K562 (cell line): ENCODE data around the gene C2orf76. TPM values are rescaled to one million over a fixed set of nuclear protein-coding genes. Genes with fewer than 3 reads are reported as not detected.

ENCODE experiments used
- ATAC-seq: fragments of 200-7000 bp; cut with Tn5 transposase; 3 replicates; pipeline ENCODE4 v1.9.1; 2020; ENCODE audit warnings: moderate library complexity
- BruUV-seq: library from RNA; stranded (reverse); fragments of 400-500 nt; replicated peaks from 2 replicates; lab custom pipeline; 2021; lab: Mats Ljungman, UMichigan
- CTCF ChIA-PET: fragments of 300-600 bp; formaldehyde crosslinking; extraction: SDS; loops from one replicate; lab custom pipeline; 2021; ENCODE audit warnings: low intra/inter-chr PET ratio; lab: Yijun Ruan, JAX
- POLR2A ChIA-PET: fragments of 300-600, 350-650 bp; sonication (Branson Sonifier 250); formaldehyde crosslinking; extraction: SDS; loops from one replicate; lab custom pipeline; 2021; ENCODE audit warnings: antibody characterized with exemption, inconsistent platforms; lab: Yijun Ruan, JAX
- DNase-seq, 4 experiments: peaks; one replicate each; pipeline versions ENCODE4 v3.0.0 to v3.0.0-alpha.2; 2011 to 2018; ENCODE audit warnings: low spot score in 3 of 4, mixed read lengths in 3 of 4; ENCODE audit errors: extremely low read depth in 1 of 4
- FAIRE-seq: peaks from 2 replicates; lab custom pipeline; 2011; peaks lifted over from hg19 to GRCh38; lab: Jason Lieb, UNC
- H2AFZ ChIP-seq: 2 replicates; pipeline ENCODE4 v1.6.0; 2011; ENCODE audit warnings: low read depth, low read length, control low read depth, inconsistent platforms
- H3K27ac ChIP-seq: fragments of 200-600 bp; 3 replicates; pipeline ENCODE4 v1.8.0; 2011; ENCODE audit warnings: low read depth, mild to moderate bottlenecking, control low read depth, inconsistent platforms, low read length, moderate library complexity, mixed read lengths; ENCODE audit errors: extremely low read depth
- H3K27me3 ChIP-seq, 2 experiments: fragments of 300-600 bp in 1 of 2; 2 replicates in 1 of 2; 3 replicates in 1 of 2; pipeline versions ENCODE4 v1.6.0 to v1.8.0; 2011; ENCODE audit warnings: inconsistent platforms in 2 of 2, low read length in 2 of 2, mild to moderate bottlenecking in 1 of 2, mixed read lengths in 1 of 2, moderate library complexity in 1 of 2; ENCODE audit not compliant: control insufficient read depth in 2 of 2, insufficient read depth in 2 of 2
- H3K36me3 ChIP-seq: fragments of 300-600 bp; 3 replicates; pipeline ENCODE4 v1.8.0; 2011; ENCODE audit warnings: mild to moderate bottlenecking, low read length, inconsistent platforms; ENCODE audit not compliant: control insufficient read depth, insufficient read depth
- H3K4me1 ChIP-seq, 2 experiments: fragments of 200-600 bp in 1 of 2; replicated peaks in 1 of 2; 2 replicates in 1 of 2; 3 replicates in 1 of 2; pipeline versions ENCODE4 v1.5.1 to v1.8.0; 2011; ENCODE audit warnings: inconsistent platforms in 2 of 2, low read length in 2 of 2, mild to moderate bottlenecking in 1 of 2, mixed read lengths in 1 of 2, moderate library complexity in 1 of 2; ENCODE audit not compliant: control insufficient read depth in 2 of 2, insufficient read depth in 2 of 2
- H3K4me2 ChIP-seq: 2 replicates; pipeline ENCODE4 v1.6.1; 2011; ENCODE audit warnings: low read length, control low read depth, inconsistent platforms, mixed read lengths; ENCODE audit not compliant: insufficient read depth
- H3K4me3 ChIP-seq: fragments of 200-600 bp; sonication (generic), shearing (Covaris generic); 2 replicates; pipeline ENCODE4 v1.5.1; 2016; ENCODE audit warnings: control low read depth, inconsistent platforms
- H3K79me2 ChIP-seq: fragments of 200-600 bp; 3 replicates; pipeline ENCODE4 v1.8.0; 2011; ENCODE audit warnings: low read length, inconsistent platforms; ENCODE audit not compliant: control insufficient read depth, insufficient read depth
- H3K9ac ChIP-seq, 2 experiments: 2 replicates each; pipeline versions ENCODE4 v1.6.0 to v1.6.1; 2011; ENCODE audit warnings: low read depth in 2 of 2, low read length in 2 of 2, control low read depth in 1 of 2, inconsistent platforms in 1 of 2, mild to moderate bottlenecking in 1 of 2, mixed read lengths in 1 of 2; ENCODE audit not compliant: insufficient read depth in 1 of 2
- H3K9me1 ChIP-seq: one replicate; pipeline ENCODE4 v1.6.0; 2011; ENCODE audit warnings: inconsistent platforms, mild to moderate bottlenecking, low read length, moderate library complexity; ENCODE audit not compliant: control insufficient read depth, insufficient read depth
- H3K9me3 ChIP-seq: replicated peaks from 2 replicates; pipeline ENCODE4 v1.5.1; 2011; ENCODE audit warnings: low read depth, low read length, inconsistent platforms; ENCODE audit not compliant: control insufficient read depth, insufficient read depth
- H4K20me1 ChIP-seq: replicated peaks from 2 replicates; pipeline ENCODE4 v1.6.1; 2011; ENCODE audit warnings: low read length, inconsistent platforms, mixed read lengths; ENCODE audit not compliant: control insufficient read depth, insufficient read depth
- ARID1B ChIP-seq: fragments of 450-650 bp; IDR thresholded peaks from 2 replicates; pipeline ENCODE4 v1.6.1; 2016; ENCODE audit warnings: antibody characterized with exemption, mild to moderate bottlenecking, inconsistent platforms
- BHLHE40 ChIP-seq: IDR thresholded peaks from 2 replicates; pipeline ENCODE4 v1.6.1; 2011; ENCODE audit warnings: low read length, improper control_type of control experiment
- GATA2 ChIP-seq: sonication (generic); formaldehyde crosslinking; IDR thresholded peaks from 2 replicates; pipeline ENCODE4 v1.4.0; 2020; ENCODE audit warnings: mild to moderate bottlenecking, missing genetic modification reagents
- HCFC1 ChIP-seq: IDR thresholded peaks from 2 replicates; pipeline ENCODE4 v1.6.1; 2012; ENCODE audit warnings: low read depth, low read length, improper control_type of control experiment
- HMG20B ChIP-seq: fragments of 250-450 bp; sonication (Bioruptor Pico); IDR thresholded peaks from 2 replicates; pipeline ENCODE4 v1.5.0; 2021; ENCODE audit warnings: mild to moderate bottlenecking
- JUNB ChIP-seq: fragments of 450-650 bp; formaldehyde crosslinking; conservative IDR thresholded peaks from 2 replicates; pipeline ENCODE4 v1.4.0; 2020; ENCODE audit warnings: mild to moderate bottlenecking
- KAT7 ChIP-seq: sonication (generic); formaldehyde crosslinking; IDR thresholded peaks from 2 replicates; pipeline ENCODE4 v1.8.0; 2022; ENCODE audit warnings: missing genetic modification reagents, mild to moderate bottlenecking, borderline replicate concordance
- KDM4B ChIP-seq, 2 experiments: fragments of 450-650 bp in 1 of 2; sonication (generic) in 1 of 2; IDR thresholded peaks; 2 replicates each; pipeline ENCODE4 v1.6.1; 2016 to 2017; ENCODE audit warnings: borderline replicate concordance in 2 of 2, antibody characterized with exemption in 1 of 2, low read depth in 1 of 2, mild to moderate bottlenecking in 1 of 2
- L3MBTL2 ChIP-seq: fragments of 450-650 bp; IDR thresholded peaks from 2 replicates; pipeline ENCODE4 v1.6.1; 2016; ENCODE audit warnings: mild to moderate bottlenecking, moderate library complexity
- LEF1 ChIP-seq: fragments of 450-650 bp; IDR thresholded peaks from 2 replicates; pipeline ENCODE4 v1.6.1; 2016; ENCODE audit warnings: mild to moderate bottlenecking
- PHF20 ChIP-seq: fragments of 450-650 bp; IDR thresholded peaks from 2 replicates; pipeline ENCODE4 v1.6.1; 2018; ENCODE audit not compliant: partially characterized antibody
- SMARCB1 ChIP-seq: IDR thresholded peaks from 2 replicates; pipeline ENCODE4 v1.6.1; 2011; ENCODE audit warnings: improper control_type of control experiment, low read depth; ENCODE audit not compliant: insufficient read length
- SNIP1 ChIP-seq: fragments of 450-650 bp; IDR thresholded peaks from 2 replicates; pipeline ENCODE4 v1.7.1; 2017; ENCODE audit warnings: low read depth, mild to moderate bottlenecking
- SP2 ChIP-seq: IDR thresholded peaks from 2 replicates; pipeline ENCODE4 v1.6.1; 2011; ENCODE audit warnings: mild to moderate bottlenecking, low read depth, low read length, moderate library complexity; ENCODE audit not compliant: poor library complexity, severe bottlenecking; ENCODE audit errors: extremely low read depth
- TAF1 ChIP-seq: IDR thresholded peaks from 2 replicates; pipeline ENCODE4 v1.6.1; 2011; ENCODE audit warnings: mild to moderate bottlenecking, low read length, moderate library complexity; ENCODE audit not compliant: insufficient read depth, control insufficient read depth, severe bottlenecking; ENCODE audit errors: extremely low read depth
- TFAM ChIP-seq: fragments of 250-450 bp; sonication (Bioruptor Pico); conservative IDR thresholded peaks from 2 replicates; pipeline ENCODE4 v1.5.0; 2021; ENCODE audit warnings: mild to moderate bottlenecking, moderate library complexity
- ZNF316 ChIP-seq: fragments of 450-650 bp; IDR thresholded peaks from 2 replicates; pipeline ENCODE4 v1.6.1; 2016
- ZNF354B ChIP-seq: fragments of 250-450 bp; sonication (Bioruptor Pico); IDR thresholded peaks from 2 replicates; pipeline ENCODE4 v1.4.0; 2020
- ZNF766 ChIP-seq: fragments of 200-800 bp; sonication (Bioruptor generic); conservative IDR thresholded peaks from 2 replicates; pipeline ENCODE4 v1.6.1; 2016; ENCODE audit warnings: missing genetic modification characterization, missing compliant biosample characterization
- whole genome bisulfite sequencing: fragments of 100-300 bp; shearing (Covaris generic); methylation state at CpG from one replicate; pipeline ENCODE4 v1.1.6; 2016; ENCODE audit warnings: low coverage, mixed read lengths; ENCODE audit not compliant: insufficient coverage; ENCODE audit errors: missing lambda C conversion rate; 5-methylcytosine and 5-hydroxymethylcytosine counted together
- in situ Hi-C: fragments of 300-500 bp; cut with MboI; formaldehyde crosslinking; loops from 4 replicates; pipeline ENCODE4 v1.15.0; 2018; ENCODE audit warnings: inconsistent platforms, mixed read lengths
- intact Hi-C: fragments of 100-400 bp; cut with micrococcal nuclease; formaldehyde crosslinking; loops from 2 replicates; pipeline ENCODE4 v1.14.2; 2022
- polyA plus RNA-seq, 8 experiments: library from polyadenylated mRNA; depleted of rRNA in 4 of 8; stranded (reverse) in 5 of 8; unstranded in 3 of 8; fragments of >200 nt; fragmentation: Nextera tagmentation in 2 of 8; fragmentation: Illumina TruSeq in 1 of 8; extraction: Ambion mirVana in 2 of 8; extraction: Trizol in 1 of 8; gene quantifications; 2 replicates each; pipeline versions ENCODE4 v1.2.1 to v1.2.3, GENCODE V29; 2011 to 2014; ENCODE audit warnings: inconsistent platforms in 1 of 8, missing spikeins in 1 of 8
- total RNA-seq, 7 experiments: library from RNA; depleted of rRNA in 6 of 7; stranded (reverse); fragments of >200 nt in 6 of 7; fragmentation: Illumina TruSeq in 2 of 7; extraction: Trizol in 2 of 7; gene quantifications; 2 replicates each; pipeline versions ENCODE4 v1.2.1 to v1.2.3, GENCODE V29; 2011 to 2021; ENCODE audit warnings: low replicate concordance in 1 of 7
- TF ChIP-seq, protein P1 (sequence below), 3 experiments: fragments of 200-800 bp in 1 of 3; sonication (Bioruptor generic) in 1 of 3; sonication (generic) in 1 of 3; formaldehyde crosslinking in 1 of 3; IDR thresholded peaks; 2 replicates each; pipeline versions ENCODE4 v1.6.1 to v1.8.0; 2016 to 2022; ENCODE audit warnings: mild to moderate bottlenecking in 2 of 3, missing compliant biosample characterization in 2 of 3, missing genetic modification characterization in 2 of 3, missing genetic modification reagents in 1 of 3
- TF ChIP-seq, protein P2 (sequence below): sonication (generic); formaldehyde crosslinking; IDR thresholded peaks from 2 replicates; pipeline ENCODE4 v1.8.0; 2022; ENCODE audit warnings: missing genetic modification reagents, mild to moderate bottlenecking, borderline replicate concordance

C2orf76 gene
- total and polyA plus RNA-seq, 9 of the 15 experiments (the other 6 are each of a cell fraction or from before 2014, with no cell fraction given): 4.8 to 26.2 (median 14.5) TPM

DNA sequence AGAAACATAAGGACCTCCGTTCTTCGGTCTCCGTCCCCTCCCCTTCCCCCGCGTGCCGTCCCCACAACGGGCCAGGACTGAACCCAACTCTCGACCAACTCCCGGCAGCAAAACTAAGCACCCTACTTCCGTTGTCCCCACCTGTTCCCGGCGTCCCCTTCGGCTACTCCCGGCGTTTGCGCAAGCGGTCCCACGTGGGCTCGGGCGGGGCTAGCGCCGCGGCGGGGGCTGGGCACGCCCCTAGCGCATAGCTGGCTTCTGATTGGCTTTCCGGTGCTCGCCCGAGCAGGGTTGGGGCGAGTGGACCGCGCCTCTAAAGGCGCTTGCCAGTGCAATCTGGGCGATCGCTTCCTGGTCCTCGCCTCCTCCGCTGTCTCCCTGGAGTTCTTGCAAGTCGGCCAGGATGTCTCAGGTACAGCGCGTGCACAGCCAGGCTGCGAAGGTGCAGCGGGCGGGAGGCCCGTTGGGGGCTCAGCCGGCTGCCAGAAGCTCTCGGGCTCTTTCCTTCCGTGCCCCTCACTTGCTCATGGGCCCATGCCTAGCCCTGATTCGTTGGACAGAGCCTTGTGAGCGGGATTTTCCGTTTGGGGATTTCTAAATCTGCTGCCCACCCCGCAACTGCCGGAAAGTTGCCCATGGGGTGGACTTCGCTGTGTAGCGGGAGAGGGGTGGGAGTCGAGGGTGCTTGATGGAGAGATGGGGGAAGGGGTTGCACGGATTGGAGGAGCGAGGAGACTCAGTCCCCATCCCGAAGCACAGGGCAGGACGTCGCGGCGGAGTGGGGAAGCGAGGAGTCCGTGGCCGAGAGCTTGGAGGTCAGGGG, at the start of gene C2orf76, which contains the start of gene DBI (continued):
- TF ChIP-seq GATA2 (peak; percentile 83; the same call in 1 of the 2 replicates), ARID1B (0 out of 2 replicates have a peak, but pooled peaks have one; percentile 14), KDM4B (IDR thresholded peaks at IDR 0.05; ENCODE audit: borderline replicate concordance in 2 of 2, low read depth in 1 of 2) (peak in 1 of 2 experiments; percentile 89; a peak in 1 of 4 replicates), KAT7 (CRISPR knock-in tag) (no peak), SNIP1 (no peak), BHLHE40 (peak; percentile 56; the same call in 1 of the 2 replicates), TFAM (CRISPR knock-in tag) (no peak)

DNA sequence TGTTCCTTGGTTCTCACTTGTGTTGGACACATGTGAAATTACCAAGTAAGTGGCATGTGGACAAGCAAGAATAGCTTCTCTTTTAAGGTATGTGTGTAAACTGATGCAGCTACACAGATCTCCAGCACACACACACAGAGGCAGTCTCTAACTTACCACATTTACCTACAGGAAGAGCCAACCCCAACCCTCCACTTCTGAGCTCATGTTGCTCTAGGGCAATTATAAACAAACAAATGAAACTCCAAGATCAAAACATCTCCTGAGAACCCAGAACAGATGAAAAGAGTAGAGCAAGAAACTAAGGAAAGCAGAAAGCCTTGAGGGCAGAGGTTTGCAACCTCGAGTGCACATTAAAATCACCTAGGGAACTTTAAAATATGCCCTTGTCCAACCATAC, 49.0 kb upstream of the C2orf76 start:
- intact Hi-C loops: no loop called here
- H2AFZ ChIP-seq: no peak overlapping the region
- H3K79me2 ChIP-seq: no peaks in the 10 kb centered on the region
- no peaks in the 10 kb centered on the region for H3K9me3 ChIP-seq
- no TSS peak for BruUV-seq
- H3K4me2 ChIP-seq: no peak overlapping the region
- no peak for DNase-seq
- in situ Hi-C loops: no loop called here
- no peaks in the 10 kb centered on the region for H3K9me1 ChIP-seq
- CTCF ChIA-PET: no interaction called here
- no peak overlapping the region for H3K27ac ChIP-seq
- POLR2A ChIA-PET: interaction anchor here (0.6 kb wide), 1 partner anchor 14 kb away, joined by 5 read pairs; no protein-coding TSS in a partner anchor
- WGBS: 0% methylated on average over 1 of the region's 1 CpG
- no peak for ATAC-seq
- peaks cover 4 to 9% of the 10 kb centered on the region in 2 experiments; a peak in 3 of 5 replicates for H3K27me3 ChIP-seq
- H3K36me3 ChIP-seq: no peaks in the 10 kb centered on the region
- H3K4me3 ChIP-seq: no peak overlapping the region
- H4K20me1 ChIP-seq: no peaks in the 10 kb centered on the region
- H3K9ac ChIP-seq: no peak overlapping the region
- H3K4me1 ChIP-seq: no peaks in the 10 kb centered on the region
- no peak for FAIRE-seq
- TF ChIP-seq, protein P1, sequence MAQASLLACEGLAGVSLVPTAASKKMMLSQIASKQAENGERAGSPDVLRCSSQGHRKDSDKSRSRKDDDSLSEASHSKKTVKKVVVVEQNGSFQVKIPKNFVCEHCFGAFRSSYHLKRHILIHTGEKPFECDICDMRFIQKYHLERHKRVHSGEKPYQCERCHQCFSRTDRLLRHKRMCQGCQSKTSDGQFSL (CRISPR knock-in tag; IDR thresholded peaks at IDR 0.05): no peak
- TF ChIP-seq, protein P1 (tag; IDR thresholded peaks at IDR 0.05): no peak
- TF ChIP-seq ZNF354B (no peak), SMARCB1 (no peak), ZNF766 (no peak), JUNB (CRISPR knock-in tag) (no peak), ZNF316 (no peak), SP2 (no peak), PHF20 (no peak), HCFC1 (no peak), L3MBTL2 (no peak), HMG20B (CRISPR knock-in tag) (no peak), LEF1 (no peak), TAF1 (no peak)
- TF ChIP-seq, protein P2, sequence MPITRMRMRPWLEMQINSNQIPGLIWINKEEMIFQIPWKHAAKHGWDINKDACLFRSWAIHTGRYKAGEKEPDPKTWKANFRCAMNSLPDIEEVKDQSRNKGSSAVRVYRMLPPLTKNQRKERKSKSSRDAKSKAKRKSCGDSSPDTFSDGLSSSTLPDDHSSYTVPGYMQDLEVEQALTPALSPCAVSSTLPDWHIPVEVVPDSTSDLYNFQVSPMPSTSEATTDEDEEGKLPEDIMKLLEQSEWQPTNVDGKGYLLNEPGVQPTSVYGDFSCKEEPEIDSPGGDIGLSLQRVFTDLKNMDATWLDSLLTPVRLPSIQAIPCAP: no peak
